GM21825 (cell line): ENCODE data around the gene CDH13.

Experiments used
- ATAC-seq: cut with Tn5 transposase; IDR thresholded peaks from one replicate; pipeline ENCODE4 v1.9.1; 2021; ENCODE audit warnings: mild to moderate bottlenecking, moderate library complexity; ENCODE audit not compliant: unreplicated experiment

CDH13 gene

DNA sequence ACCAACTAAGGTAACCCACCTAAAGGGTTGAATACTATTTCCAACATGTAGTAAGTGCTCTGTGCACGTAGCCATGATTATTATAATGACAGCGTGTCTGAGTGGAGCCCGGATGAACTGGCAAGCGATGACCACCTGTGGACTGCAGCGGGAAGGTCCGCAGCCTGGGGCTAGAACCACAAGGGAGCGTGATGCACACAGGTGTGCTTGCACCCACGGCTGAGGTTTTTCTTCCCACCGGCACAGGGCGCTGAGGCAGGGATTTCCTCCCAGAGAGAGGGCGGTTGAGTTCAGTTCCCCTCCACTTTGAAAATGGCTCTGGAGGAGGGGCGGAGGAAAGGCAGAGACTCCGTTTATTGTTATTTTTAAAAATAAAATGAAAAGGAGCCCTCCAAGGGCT is 959.3 kb downstream of the CDH13 start:
- ATAC-seq, result no peak

DNA sequence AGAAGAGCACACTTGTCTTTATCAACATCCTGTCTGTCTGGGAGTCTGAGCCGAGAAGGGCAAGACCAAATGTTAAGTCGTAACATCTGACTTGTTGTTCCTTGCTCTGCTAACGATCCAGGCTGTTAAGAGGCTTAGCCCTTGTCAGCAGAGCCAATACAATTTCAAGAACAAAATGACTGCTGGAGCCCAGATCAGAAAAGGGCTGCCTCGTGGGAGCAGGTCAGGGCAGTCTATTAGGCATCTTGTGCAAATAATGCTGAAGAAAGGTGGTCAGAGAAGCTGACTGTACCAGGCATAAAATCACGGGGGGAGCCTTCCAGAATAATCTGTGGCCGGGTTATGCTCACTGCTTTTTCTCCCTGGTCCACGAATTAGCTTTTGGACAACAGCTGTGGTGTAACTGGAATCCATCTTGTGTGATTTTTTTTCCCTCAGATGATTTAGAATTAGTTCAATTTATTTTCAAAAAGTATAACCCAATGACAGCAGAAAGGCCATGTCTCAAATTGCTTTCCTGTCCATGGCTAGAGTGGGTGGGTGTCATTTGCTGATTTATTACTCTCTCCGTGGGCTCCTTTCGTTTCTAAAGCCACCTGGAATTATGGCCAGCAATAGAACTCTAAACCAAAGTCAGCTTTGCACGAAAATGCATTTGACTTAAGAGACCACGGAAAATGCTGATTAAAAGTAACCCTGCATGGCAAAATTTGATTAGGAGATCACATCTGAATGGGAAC is 959.9 kb downstream of the CDH13 start:
- no peak for ATAC-seq

DNA sequence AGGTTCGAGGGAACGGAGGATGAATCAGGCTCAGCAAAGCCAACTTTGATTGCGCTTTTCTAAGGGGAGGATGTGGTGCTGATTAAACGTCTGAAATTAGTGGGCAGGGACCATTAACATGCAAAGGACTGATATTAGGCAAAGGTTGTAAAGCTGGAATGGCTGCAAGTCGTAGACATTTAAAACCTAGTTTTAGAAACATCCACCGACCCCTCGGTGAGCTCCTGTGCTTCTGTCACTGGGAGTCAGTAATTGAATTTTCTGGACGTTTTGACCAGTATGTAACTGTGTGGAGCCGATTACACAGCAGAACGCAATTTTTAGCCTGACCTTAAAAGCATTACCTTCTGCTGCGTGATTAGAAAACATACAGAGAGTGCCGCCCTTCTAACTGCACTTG is 960.4 kb downstream of the CDH13 start:
- no peak for ATAC-seq

DNA sequence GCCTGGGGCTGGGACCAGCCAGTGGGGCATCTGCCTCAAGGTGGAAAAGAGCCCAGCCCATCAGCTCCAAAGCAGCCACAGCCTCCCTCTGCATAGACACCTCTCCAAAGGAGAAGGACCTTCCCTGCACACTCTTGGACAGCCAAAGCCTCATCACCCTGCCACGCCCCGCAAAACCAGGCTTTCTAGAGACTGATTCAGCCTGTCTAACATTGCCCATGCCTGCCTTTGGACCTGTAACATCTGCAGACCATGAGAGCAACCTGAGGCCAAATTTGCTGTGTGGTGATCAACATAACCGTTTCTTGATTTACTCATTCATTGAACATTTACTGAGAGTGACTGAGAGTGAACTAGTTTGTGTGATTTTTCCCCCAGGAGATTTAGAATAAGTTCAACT is 961.3 kb downstream of the CDH13 start:
- no peak for ATAC-seq

DNA sequence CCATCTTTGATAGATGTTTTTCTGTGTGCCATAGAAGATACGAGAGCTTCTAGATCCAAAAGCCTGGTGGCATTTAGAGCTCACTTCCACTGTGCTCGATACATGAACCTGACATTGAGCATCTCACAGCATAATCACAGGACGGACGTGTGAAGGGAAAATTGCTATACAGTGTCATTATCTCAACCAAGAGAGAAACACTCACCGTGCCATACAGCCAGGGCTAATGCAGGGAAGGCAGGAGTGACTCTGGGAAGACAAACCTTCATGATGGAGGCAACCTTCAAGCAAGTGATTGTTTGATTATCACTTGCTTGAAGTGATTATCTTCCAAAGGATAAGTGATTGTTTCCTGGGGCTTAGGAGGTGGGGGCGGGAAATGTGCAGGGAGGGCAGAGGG is 962.8 kb downstream of the CDH13 start:
- ATAC-seq, result no peak

DNA sequence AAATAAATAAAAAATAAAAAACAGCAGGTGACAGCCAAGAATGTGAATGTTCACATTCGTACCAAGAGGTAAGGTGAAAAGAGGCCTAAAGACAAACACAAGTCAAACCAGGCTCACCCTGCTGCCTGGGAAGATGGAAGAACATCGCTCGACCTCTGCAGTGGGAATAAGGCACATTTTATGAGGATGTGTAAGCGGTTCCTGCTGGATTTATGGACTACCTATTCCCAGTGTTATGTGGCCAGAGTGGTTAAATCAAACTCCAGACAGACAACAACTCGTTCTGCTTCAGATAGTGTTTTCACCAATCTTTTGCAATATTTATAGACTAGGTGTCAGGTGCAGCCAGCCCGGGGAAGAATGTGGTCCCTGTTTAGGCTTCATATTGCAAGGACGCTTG is 966.0 kb downstream of the CDH13 start:
- ATAC-seq, result no peak

DNA sequence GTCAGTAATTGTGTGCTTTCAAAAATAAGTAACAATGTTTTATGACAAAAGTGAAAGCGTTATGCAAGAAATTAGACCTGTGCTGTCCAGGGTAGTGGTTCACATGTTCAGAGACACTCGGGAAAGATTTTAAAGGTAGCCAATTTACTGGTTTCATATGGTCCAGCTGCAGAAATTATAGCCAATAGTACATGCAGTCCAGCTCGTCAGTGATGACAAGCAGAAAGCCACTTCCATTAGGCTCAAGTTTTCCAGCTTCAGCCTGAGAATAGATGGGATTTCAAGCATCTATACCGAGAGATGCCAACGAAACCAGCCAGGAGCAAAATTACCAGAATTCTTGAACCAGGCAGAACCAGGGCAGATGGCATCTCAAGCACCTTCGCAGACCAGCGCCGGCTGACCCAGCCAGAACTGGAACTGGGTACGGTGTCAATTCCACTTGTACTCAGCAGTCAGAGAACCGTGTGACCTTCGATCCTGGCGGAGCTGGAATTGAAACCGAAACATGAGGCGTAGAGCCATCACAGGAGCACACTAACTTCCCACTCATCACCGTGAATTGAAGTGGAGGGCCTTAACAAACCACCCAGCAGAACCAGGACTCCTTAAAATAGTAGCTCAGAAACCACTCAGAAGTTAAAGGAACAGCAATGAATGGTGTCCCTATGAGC is 973.2 kb downstream of the CDH13 start:
- no peak for ATAC-seq

DNA sequence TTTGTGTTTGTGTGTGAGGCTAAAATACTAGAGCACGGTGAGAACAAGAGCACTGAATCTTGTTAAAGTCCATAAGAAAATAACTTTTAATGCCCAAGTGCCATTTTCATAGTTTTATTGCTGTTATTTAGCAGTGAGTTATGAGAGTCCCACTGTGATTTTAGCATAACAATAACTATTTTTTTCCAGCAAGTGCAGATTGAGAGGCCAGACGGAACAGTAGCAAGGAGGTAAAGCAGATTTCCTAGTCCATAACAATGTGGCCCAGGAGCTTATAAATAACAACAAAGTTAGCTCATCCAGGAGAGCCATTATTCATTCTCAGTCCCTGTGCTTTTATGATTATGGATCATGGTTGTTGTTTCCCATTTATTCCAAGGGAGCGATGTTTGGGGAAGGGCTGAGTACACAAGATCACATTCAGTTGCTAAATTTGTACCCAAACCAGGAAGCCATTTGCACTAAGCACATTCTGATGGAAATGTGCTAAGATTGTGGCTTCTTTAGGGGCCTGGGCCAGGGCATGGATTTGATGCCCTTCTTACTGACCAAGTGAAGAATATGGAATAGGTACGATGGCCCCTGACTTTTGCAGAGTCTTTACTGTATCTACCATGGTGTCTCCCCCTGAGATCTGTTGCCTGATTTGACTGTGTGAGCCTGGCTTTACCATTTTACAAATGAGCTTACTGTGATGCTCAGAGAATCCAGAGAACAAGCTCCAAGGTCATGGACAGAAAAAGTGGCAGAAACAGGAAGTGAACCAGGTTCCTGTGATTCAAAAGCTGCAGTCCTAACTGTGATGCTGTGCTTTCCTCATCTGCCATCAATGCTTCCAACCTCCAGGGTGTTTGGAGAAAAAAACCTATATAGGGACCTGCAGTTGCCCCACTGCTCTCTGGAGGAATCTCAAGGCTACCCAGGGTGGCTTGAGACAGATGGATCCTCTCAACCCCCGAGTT is 976.3 kb downstream of the CDH13 start:
- no peak for ATAC-seq

DNA sequence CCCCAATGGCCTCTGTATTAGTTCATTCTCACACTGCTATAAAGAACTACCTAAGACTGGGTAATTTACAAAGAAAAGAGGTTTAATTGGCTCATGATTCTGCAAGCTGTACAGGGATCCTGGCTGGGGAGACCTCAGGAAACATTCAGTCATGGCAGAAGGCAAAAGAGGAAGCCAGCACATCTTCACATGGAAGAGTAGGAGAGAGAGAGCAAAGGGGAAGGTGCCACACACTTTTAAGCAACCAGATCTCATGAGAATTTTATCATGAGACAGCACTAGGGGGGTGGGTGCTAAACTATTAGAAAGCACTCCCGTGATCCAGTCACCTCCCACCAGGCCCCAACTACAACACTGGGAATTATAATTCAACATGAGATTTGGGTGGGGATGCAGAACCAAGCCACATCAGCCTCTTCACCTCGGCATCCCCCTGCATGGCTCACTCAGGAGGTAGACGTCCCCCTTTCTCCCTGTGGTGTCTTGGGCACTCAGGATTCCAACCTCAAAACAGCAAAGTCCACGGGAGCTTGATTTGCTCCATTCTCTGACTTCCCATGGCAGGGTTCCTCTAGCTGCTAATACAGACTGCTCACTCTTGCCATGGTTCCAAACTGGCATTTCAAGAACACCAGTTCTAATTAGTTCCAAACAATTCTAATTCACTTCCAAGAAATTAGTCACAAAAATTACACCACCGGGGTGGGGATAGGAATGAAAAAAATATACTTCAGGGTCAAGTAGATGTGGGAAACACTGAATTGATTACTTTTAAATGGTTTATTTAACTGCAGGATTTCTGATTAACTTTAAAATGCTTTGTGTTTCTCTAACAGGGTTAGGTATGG is 977.2 kb downstream of the CDH13 start:
- no peak for ATAC-seq

DNA sequence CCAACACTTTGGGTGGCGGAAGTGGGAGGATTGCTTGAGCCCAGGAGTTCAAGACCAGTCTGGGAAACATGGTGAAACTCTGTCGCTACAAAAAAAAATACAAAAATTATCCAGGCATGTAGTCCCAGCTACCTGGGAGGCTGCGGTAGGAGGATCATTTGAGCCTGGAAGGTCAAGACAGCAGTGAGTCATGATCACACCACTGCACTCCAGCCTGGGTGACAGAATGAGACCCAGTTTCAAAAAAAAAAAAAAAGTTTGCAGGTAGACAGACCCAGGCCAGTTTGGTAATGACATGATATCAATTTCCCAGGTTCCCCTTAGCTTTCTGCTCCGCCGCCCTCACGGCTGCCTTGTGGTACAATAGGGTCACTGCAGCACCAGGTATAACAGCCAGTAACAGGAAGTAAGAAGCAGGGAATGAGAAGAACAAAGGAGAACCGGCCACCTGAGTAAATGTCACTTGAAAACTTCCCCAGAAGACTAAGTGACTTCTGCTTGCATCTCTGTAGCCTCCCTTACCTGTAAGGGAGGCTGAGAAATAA is 979.8 kb downstream of the CDH13 start:
- no peak for ATAC-seq

DNA sequence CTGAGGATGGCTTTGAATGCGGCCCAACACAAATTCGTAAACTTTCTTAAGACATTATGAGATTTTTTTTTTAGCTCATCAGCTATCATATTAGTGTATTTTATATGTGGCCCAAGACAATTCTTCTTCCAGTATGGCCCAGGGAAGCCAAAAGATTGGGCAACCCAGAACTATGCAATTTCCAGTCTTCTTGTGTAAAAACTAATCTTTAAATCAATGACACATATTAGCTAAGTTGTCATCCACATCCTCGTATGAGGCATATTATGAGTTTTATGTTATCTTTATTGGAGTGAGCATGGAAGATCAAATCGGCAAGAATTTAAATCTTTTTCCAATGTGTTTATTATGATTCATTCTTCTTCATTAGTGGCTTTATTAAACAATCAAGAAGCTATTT is 982.4 kb downstream of the CDH13 start:
- ATAC-seq, result no peak

DNA sequence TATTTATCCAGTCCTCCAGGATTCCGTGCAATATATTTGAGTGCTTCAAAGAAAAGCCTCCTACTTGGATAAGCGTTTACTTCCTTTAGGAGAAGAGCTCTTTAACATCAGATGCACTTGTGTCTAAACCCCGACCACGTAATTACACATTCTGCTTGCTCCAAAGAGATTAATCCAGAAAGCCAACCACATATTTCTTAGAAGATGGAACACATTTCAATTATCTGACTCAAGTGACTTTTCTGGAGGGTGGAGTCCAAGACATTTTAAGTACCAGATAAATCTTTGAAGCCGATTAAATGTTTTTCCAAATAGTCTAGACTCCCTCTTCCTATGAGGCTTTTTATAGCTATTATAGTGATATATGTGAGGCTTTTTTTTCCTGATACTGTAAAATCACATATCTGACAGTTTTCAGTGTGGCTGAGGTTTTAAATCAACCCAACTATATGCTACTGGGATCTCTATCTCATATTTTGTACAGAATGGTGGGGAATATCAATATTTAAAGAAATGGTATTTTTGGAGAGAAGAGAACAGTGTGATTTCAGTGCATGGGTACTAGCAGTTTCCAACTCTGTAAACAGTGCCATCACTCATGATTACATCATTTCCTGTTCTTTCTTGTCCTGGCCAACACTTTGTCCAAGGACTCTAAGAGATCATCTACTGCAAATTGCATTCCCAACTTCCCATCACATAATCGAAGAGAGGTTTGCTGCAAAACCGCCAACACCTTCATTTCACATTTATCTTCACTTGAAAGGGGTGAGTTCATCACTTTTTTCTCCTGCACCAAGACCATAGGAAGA is 988.6 kb downstream of the CDH13 start:
- no peak for ATAC-seq

DNA sequence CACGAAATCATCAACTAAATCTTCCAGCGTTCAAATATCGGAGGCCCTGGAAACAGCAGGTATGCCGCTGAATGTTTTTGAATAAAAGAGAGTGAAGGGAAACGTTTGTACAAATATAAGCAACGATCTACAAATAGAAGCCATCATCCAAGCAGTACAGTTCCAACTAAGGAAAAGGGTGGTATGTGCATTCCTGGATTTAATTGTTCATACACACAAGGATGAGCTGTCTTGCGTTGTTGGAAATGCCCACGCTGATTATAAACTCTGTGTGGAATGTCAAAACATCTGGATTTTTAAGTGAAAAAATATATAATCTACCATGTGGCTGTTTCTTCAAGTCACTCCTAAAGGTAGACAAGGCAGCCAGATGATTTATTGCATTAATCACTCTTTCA is 989.2 kb downstream of the CDH13 start:
- no peak for ATAC-seq

DNA sequence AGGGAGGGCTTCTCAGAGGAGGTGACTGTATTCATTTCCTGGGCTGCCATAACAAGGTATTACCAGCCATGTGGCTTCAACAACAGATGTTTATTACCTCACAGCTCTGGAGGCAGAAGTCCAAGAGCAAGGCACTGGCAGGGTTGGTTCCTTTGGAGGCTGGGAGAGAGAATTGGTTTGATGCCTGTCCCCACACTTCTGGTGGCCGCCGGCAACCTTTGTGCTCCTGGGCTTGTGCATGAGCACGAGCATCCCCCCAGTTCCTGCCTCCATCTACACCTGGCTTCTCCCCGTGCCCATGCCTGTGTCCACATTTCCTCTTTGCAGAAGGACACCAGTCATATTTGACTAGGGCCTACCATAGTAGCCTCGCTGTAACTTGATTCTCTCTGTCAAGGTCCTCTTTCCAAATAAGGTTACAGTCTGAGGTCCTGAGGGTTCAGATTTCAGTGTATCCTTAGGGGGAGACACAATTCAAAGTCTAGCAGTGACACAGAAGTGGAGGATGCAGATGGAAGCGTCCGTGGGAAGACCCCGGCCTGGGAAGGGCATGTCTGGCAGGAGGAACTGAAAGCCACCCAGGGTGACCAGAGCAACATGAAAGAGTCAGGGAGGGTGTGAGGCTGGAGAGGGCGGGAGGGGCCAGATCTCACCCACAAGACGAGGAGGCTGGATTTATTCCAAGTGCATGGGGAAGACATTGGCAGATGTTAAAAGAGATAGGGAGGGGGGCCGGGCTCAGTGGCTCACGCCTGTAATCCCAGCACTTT is 992.8 kb downstream of the CDH13 start:
- ATAC-seq, result no peak

DNA sequence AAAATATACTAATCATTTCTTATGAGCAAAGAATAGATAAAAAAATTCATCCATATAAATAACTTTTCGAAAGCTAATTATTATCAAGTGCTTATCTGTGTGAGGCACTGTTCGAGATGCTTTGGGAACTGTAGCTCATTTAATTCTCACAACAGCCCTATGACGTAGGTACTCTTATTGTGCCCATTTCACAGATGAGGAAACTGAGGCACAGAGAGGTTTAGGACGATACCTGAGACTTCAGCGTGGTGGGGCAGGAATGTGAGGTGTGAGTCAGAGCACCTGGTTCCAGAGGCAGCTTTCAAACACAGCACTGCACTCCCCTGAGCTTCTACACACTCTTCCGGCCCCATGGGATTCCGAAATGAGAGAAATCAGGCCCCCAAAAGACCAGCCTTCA is 995.2 kb downstream of the CDH13 start:
- no peak for ATAC-seq

DNA sequence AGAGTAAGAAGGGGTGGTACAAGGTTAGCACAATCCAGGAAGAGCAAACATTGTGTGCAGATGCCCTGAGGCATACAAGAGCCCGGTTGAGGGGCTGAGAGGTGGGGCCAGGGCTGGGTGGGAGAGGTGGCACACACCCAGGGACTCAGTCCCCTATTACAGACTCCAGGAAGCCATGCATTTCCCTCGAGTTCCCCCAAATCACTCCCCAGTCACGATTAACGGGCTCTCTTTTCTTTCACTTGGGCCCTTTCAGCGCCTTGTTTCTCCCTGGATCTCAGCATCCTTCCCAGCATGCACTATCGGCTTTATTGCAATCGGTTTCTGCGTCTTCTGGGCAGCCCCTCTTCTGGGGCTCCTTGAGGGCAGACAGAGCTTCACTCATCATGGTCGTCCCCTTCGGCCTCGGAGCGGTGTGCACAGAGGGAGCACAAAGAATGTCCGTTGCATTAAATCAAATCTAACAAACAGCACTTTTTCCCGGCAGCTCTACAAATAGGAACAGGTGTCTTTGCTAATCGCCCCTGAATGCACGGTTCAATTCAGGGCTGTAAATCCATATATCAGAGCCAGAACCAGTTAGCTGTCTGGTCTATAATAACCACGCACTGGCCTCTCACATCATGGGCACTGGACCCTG is 996.4 kb downstream of the CDH13 start:
- no peak for ATAC-seq

DNA sequence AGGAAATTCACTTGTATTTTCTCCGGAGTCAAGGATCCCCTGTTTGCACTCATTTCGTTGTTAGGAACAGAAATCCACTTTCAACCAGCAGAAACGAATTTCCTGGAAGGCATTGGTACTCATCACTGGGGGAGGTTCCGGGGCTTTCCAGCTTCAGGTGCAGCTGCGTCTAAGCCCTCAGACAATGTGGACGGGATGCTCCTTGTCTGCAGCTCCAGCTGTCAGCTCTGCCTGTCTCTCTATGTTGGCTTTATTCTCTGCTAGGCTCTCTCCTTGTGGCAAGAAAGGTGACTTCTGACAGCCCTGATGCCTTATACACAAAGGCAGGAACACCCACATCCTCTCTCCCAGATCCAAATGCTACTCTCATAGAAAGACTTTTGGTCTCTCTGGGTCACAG is 997.1 kb downstream of the CDH13 start:
- no peak for ATAC-seq

DNA sequence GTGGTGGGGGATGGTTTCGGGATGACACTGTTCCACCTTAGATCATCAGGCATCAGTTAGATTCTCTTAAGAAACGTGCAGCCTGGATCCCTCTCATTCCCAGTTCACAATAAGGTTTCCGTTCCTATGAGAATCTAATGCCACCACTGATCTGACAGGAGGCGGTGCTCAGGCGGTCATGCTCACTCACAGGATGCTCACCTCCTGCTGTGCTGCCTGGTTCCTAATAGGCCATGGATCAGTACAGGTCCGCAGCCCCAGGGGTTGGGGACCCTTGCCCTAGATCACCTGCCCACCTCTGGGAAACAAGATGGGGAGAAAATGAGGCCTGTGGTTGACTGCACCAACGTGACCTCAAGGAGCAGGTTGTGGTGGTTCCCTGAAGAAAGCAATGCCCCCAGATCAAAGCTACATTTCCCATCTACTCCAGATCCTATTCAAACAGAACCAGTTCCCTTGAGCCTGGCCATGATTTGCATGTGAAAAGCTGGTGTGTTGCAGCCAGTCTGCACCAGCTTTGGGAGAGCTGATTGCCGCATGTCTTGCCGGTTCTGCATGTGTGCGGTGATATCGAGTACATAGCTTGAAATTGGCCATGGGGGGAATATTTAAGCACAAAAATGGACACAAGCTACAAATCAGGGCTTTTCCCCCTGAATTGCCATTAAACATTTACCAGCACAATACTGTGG is 997.8 kb downstream of the CDH13 start:
- no peak for ATAC-seq
